Kasumi-1 (cell line): ENCODE data around the gene PRKN.

ENCODE experiments used
- DNase-seq, 2 experiments: peaks; one replicate each; lab custom pipeline; 2025; lab: John Stamatoyannopoulos, UW

PRKN gene

DNA sequence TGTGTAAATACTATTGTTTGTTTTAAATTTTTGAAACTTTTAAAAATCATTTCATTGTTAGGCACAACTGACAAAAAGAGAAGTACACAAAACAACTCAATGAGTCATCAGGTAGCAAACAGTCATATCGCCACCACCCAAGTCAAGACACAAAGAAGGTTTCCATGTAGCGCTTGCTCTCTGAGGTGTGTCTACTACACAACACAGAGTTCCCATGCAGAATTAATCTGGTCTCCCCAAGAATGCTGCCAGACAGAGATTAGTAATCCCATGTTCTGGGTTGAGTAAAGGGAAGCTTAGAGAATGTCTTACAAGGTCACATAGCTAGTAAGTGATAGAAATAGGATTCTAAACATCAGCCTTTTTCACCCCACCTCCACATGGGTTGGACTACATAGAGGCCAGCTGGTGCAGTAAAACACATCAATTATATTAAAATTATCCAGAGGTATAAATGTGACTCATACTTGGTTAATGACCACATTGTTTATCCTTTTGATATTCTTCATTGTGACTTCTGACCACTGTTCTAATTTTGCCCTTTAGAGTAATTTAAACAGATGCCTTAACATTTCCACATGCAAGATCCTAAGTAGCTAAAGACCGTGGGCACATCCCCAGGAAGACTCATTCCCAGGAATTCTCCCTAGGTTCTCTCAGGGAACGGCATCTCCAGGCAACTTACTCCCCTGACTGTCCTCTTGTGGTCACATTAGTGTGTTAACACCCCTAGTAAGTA is 413.5 kb downstream of the PRKN start:
- DNase-seq = no peak

GRCh38 chr6:162307865-162308264 is 419.7 kb downstream of the PRKN start:
- DNase-seq = no peak

DNA sequence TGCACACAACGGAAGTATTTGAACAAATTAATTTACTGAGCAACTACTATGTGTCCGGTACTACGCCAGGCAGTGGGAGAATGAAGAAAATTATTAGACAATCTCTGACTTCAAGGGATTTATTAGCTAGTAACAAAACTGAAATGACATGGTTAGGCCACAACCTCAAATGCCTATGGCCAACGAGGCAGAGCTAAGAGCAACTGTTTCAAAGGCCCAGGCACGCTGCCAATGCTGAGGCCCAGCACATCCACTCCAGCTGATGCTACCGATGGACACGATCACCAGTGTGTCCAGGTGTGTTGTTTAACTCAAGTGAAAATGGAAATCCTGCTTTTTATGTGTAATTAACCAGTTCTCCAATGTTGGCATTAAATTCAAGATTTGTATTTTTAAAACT is 420.9 kb downstream of the PRKN start:
- DNase-seq = no peak

DNA sequence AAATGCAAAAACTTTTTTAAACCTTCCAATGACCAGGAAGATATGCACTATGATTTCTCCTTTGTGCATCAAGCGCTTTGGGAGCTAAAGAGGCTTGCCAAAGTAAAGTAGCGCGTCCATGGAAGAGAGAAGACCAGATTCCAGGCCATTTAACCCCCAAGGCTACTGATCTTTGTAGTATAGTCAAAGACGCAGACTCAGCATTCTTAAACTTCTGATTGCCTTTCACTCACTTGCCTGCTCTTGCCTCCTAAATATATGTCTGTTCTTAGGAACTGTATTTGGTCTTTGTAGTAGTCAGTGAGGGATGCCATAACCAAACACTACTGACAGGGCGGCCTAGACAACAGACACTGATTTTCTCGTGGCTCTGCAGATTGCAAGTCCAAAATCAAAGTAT is 426.4 kb downstream of the PRKN start:
- no peak for DNase-seq

DNA sequence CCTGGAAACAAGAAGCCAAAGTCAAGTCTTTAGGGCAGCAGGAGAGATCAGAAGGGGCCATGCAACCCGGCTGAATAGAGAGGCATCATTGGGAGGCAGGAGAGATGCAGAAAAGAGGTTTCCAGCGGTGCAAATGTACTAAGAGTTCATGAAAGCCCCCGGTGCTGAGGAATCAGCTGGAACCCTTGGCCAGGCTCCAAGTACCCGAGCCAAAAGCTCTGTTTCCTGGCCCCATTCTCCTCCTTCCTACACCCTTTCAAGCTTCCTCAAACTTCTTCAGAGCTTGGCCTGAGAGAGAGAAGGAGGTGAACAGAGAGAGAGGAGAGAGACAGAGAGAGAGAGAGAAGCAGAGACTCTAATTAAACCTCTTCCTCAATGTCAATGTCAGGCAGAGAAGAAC is 433.5 kb downstream of the PRKN start:
- no peak for DNase-seq

DNA sequence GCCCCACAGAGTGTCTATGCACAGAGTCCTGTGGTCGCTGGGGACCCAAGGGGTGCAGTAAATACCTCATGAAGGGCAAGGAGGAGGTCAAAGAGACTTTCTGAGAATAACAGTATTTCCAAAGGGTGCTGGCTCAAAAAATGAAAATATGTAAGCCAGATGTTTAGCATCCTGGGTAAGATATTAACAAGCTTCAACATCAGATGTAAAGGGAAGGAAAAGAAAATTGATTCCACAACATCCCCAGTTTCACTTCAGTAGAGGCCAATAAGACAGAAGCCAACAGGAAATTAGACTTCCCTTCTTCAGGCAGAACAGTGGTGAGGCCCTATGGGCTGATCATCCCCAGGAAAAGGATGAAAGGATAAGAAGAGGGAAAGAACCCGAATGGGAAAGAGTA is 434.7 kb downstream of the PRKN start:
- DNase-seq = no peak

GRCh38 chr6:162290846-162291465 is 436.6 kb downstream of the PRKN start:
- no peak for DNase-seq

DNA sequence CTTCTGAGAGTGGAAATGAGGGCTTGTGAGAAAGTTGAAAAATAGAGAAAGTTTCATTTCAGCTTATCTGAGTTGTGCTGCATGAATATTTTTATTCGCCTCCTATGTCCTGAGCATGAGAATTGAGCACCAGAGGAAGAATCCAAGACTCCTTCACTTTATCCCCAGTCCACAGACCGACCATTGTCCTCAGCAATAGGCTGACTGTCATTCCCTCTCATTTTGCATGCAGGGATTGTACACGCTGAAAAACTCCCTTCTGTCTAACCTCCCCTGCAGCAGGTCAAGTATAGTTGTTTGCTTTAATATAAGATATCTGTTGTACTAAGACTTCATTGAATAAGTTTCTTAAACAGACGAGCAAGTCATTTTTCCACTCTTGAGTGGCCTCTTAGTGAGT is 437.6 kb downstream of the PRKN start:
- no peak for DNase-seq

- DNase-seq = no peak
These were observed 453.6 kb downstream of the PRKN start for GRCh38 chr6:162273986-162274385.

DNA sequence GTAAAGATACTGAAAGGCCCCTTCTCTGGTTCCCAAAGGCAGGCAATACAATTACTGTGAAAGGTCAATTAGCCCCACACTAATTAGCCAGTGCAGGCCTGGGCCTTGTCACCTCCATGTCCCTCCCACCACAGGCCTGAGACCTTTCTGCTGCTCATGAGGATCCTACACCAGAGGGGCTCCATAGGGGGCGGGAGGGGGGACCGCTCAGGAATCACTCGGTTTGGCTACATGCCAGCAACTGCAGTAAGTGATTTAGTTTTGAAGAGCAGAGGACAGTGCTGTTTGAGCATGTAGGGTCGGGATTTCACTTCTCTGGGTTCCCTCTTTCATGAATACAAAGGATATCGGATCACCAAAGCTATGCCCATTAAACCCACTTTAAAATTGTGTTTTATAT is 455.6 kb downstream of the PRKN start:
- no peak for DNase-seq

DNA sequence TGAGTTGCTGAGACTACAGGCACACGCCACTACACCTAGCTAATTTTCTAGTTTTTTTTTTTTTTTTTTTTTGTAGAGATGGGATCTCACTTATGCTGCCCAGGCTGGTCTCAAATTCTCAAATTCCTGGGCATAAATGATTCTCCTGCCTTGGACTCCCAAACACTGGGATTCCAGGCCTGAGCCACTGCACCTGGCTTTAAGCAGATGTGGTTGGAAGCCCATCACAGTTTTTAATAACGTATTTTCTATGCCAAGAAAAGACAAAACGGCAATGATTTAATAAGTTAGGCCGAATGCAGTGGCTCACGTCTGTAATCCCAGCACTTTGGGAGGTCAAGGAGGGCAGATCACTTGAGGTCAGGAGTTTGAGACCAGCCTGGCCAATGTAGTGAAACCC is 456.6 kb downstream of the PRKN start:
- DNase-seq = no peak

- DNase-seq = no peak
These were observed 459.9 kb downstream of the PRKN start for GRCh38 chr6:162267641-162268040.

DNA sequence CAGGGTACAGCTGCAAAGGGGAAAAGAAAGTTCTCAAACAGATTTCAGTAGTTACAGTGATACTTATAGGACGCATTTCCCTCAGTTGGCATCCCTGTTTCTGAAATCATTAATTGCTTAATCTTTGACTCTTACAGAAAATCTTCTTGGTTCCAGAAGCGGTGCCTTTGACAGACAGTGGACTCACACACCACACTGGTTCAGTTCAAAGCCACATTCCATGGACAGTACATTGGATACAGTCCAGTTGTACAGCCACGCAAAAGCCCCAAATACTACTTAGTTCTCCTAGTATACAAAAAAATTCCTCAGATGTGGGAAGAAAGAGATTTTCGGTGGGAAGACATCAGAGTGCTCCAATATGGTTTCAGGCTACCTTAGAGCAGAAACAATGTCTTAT is 460.4 kb downstream of the PRKN start:
- no peak for DNase-seq

GRCh38 chr6:162264581-162264980 is 463.0 kb downstream of the PRKN start:
- DNase-seq = no peak

- no peak for DNase-seq
These were observed 464.9 kb downstream of the PRKN start for GRCh38 chr6:162262466-162263196.

- no peak for DNase-seq
These were observed 466.0 kb downstream of the PRKN start for GRCh38 chr6:162261598-162261997.

DNA sequence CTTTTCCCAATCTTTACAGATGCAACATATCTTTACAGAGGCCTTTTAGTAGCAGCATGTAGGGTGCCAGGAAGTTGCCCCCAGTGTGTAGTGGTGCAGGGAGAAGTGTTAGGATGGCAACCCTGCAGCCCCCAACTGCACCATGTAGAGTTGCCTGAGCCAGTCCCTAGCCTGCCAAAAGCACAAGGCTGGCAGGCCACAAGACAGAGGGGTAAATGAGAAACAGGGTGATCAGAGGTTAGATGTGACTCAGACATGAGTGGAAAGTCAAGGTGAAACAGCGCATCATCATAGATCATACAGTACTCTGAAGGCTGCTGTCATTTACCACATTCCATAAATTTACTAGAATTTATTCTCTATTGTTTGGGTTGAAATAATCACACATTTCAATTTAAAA is 467.5 kb downstream of the PRKN start:
- no peak for DNase-seq

GRCh38 chr6:162258647-162259046 is 468.9 kb downstream of the PRKN start:
- no peak for DNase-seq

DNA sequence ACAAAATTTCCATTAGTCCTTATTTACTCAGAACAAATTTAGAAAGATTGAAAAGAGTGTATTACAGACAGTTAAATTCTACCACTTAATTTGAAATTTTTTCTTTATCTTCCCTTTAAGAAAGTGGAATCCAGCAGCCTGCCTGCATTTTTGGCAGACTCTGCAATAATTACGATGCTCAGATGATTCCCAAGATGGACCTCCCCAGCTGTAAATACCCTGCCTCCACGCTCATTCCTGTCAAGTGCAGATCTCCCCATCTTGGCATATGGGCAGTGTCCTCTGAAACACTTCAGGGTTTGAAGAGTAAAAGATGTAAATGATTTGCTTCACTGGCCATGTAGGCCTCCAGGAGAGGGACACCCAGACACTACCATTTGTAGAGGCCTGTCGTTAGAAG is 471.2 kb downstream of the PRKN start:
- DNase-seq = no peak

DNA sequence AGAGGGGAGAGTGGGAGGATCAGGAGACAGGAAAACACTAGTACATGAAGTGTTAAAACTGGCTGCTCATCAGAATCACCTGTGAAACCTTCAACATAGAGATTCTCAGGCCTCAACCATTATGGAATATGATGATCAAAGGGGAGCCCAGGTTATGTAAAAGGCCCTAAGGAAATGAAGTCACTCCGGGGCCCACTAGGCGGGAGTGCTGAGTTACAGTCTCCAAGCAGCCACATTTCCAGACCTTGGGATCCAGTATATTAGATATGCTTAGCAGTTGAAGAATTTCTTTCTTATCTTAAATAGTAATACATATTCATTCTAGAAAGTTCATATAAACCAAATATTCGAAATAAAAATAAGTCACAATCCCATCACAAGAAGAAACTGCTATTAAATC is 476.3 kb downstream of the PRKN start:
- DNase-seq = no peak

- DNase-seq = no peak
These were observed 477.5 kb downstream of the PRKN start for GRCh38 chr6:162249907-162250642.

- DNase-seq = no peak
These were observed 481.6 kb downstream of the PRKN start for GRCh38 chr6:162245830-162246420.
